ENCODE results near the gene TRIM46.

GRCh38 chr1:155135415-155136028 is 38.1 kb upstream of the TRIM46 start, which contains the start of gene SLC50A1:
- TF ChIP-seq CTCF (IDR thresholded peaks at IDR 0.05), result peak; percentile 46 to 90 (median 68)
- TF ChIP-seq POLR2A (IDR thresholded peaks at IDR 0.05), result peak; percentile 57 to 94 (median 86)
- TF ChIP-seq POLR2AphosphoS5 (IDR thresholded peaks at IDR 0.05), result peak; percentile 84 to 91
- TF ChIP-seq EP300 (IDR thresholded peaks at IDR 0.05), result peak in 2 of 4 donors; percentile 13 to 35
